Measurements from ENCODE around the gene LAGE3. TPM values are rescaled to one million over a fixed set of nuclear protein-coding genes. Genes with fewer than 3 reads are reported as not detected.

LAGE3 gene
- total and polyA plus RNA-seq, 7 donors: 10.7 to 64.8 (median 24.1) TPM

GRCh38 chrX:154462396-154462795, 16.7 kb downstream of the LAGE3 start:
- H3K27ac ChIP-seq: no peak overlapping the region
- H3K27me3 ChIP-seq (ENCODE audit: insufficient read depth in 3 of 3, low read length in 2 of 3): no peaks in the 10 kb centered on the region
- H3K36me3 ChIP-seq (ENCODE audit: insufficient read depth in 1 of 2, low read depth in 1 of 2): peaks cover 0 to 21% of the 10 kb centered on the region in 2 donors
- DNase-seq (no peak), ATAC-seq (no peak)
- no peak overlapping the region for H3K4me3 ChIP-seq
- WGBS, 3 donors: 76 to 82% (median 81%) methylated on average over 2 to 8 of the region's 8 CpGs
- H3K4me1 ChIP-seq: no peaks in the 10 kb centered on the region
- no peaks in the 10 kb centered on the region for H3K9me3 ChIP-seq
- TF ChIP-seq CTCF (IDR thresholded peaks at IDR 0.05): no peak
- intact Hi-C loops (cut with DNase I): no loop called here

GRCh38 chrX:154460326-154460725, 18.8 kb downstream of the LAGE3 start:
- DNase-seq (no peak), ATAC-seq (no peak)
- H3K4me3 ChIP-seq: no peak overlapping the region
- intact Hi-C loops (cut with DNase I): no loop called here
- H3K36me3 ChIP-seq (ENCODE audit: insufficient read depth in 1 of 2, low read depth in 1 of 2): peaks cover 0 to 9% of the 10 kb centered on the region in 2 donors
- no peaks in the 10 kb centered on the region for H3K4me1 ChIP-seq
- no peak overlapping the region for H3K27ac ChIP-seq
- H3K27me3 ChIP-seq (ENCODE audit: insufficient read depth in 3 of 3, low read length in 2 of 3): no peaks in the 10 kb centered on the region
- H3K9me3 ChIP-seq: no peaks in the 10 kb centered on the region
- WGBS, 3 donors: 78 to 92% (median 83%) methylated on average over 15 to 26 of the region's 26 CpGs
- TF ChIP-seq CTCF (IDR thresholded peaks at IDR 0.05): no peak

GRCh38 chrX:154459832-154460231, 19.2 kb downstream of the LAGE3 start:
- no peaks in the 10 kb centered on the region for H3K9me3 ChIP-seq
- no peak overlapping the region for H3K27ac ChIP-seq
- H3K4me3 ChIP-seq: peak overlapping the region; percentile 69
- no peak for DNase-seq
- ATAC-seq: no peak
- no peak for TF ChIP-seq CTCF (IDR thresholded peaks at IDR 0.05)
- 45 to 77% (median 58%) methylated on average over 8 to 14 of the region's 14 CpGs for WGBS, 3 donors
- H3K36me3 ChIP-seq (ENCODE audit: insufficient read depth in 1 of 2, low read depth in 1 of 2): peaks cover 0 to 5% of the 10 kb centered on the region in 2 donors
- no peaks in the 10 kb centered on the region for H3K27me3 ChIP-seq (ENCODE audit: insufficient read depth in 3 of 3, low read length in 2 of 3)
- intact Hi-C loops (cut with DNase I): no loop called here
- no peaks in the 10 kb centered on the region for H3K4me1 ChIP-seq

- Histone ChIP-seq H3K36me3 (ENCODE audit: insufficient read depth in 1 of 2, low read depth in 1 of 2) (peaks cover 0 to 5% of the 10 kb centered on the region in 2 donors), H3K27ac (no peak overlapping the region), H3K27me3 (ENCODE audit: insufficient read depth in 3 of 3, low read length in 2 of 3) (no peaks in the 10 kb centered on the region), H3K4me1 (no peaks in the 10 kb centered on the region), H3K9me3 (no peaks in the 10 kb centered on the region), H3K4me3 (peak overlapping the region; percentile 69)
- ATAC-seq (peak; percentile 50 to 83 (median 71)), DNase-seq (no peak)
- WGBS, 3 donors: 45 to 64% (median 58%) methylated on average over 7 to 15 of the region's 15 CpGs
- intact Hi-C loops (cut with DNase I): no loop called here
- no peak for TF ChIP-seq CTCF (IDR thresholded peaks at IDR 0.05)
Observed at GRCh38 chrX:154458954-154459778, 19.9 kb downstream of the LAGE3 start.

Measured in psoas muscle (tissue), 8 donors.